K562 (cell line): ENCODE measurements around the gene COG4. TPM values are rescaled to one million over a fixed set of nuclear protein-coding genes. Genes with fewer than 3 reads are reported as not detected.
A peak's percentile ranks its signal among the peaks of the same experiment; 100 is the strongest.

Experiments
- ATAC-seq: fragments of 200-7000 bp; cut with Tn5 transposase; 3 replicates; pipeline ENCODE4 v1.9.1; 2020; ENCODE audit warnings: moderate library complexity
- BruUV-seq: library from RNA; stranded (reverse); fragments of 400-500 nt; replicated peaks from 2 replicates; lab custom pipeline; 2021; lab: Mats Ljungman, UMichigan
- CTCF ChIA-PET: fragments of 300-600 bp; formaldehyde crosslinking; extraction: SDS; loops from one replicate; lab custom pipeline; 2021; ENCODE audit warnings: low intra/inter-chr PET ratio; lab: Yijun Ruan, JAX
- POLR2A ChIA-PET: fragments of 300-600, 350-650 bp; sonication (Branson Sonifier 250); formaldehyde crosslinking; extraction: SDS; loops from one replicate; lab custom pipeline; 2021; ENCODE audit warnings: antibody characterized with exemption, inconsistent platforms; lab: Yijun Ruan, JAX
- DNase-seq, 4 experiments: peaks; one replicate each; pipeline versions ENCODE4 v3.0.0 to v3.0.0-alpha.2; 2011 to 2018; ENCODE audit warnings: low spot score in 3 of 4, mixed read lengths in 3 of 4; ENCODE audit errors: extremely low read depth in 1 of 4
- FAIRE-seq: peaks from 2 replicates; lab custom pipeline; 2011; peaks lifted over from hg19 to GRCh38; lab: Jason Lieb, UNC
- H2AFZ ChIP-seq: 2 replicates; pipeline ENCODE4 v1.6.0; 2011; ENCODE audit warnings: low read depth, low read length, control low read depth, inconsistent platforms
- H3K27ac ChIP-seq: fragments of 200-600 bp; 3 replicates; pipeline ENCODE4 v1.8.0; 2011; ENCODE audit warnings: low read depth, mild to moderate bottlenecking, control low read depth, inconsistent platforms, low read length, moderate library complexity, mixed read lengths; ENCODE audit errors: extremely low read depth
- H3K27me3 ChIP-seq, 2 experiments: fragments of 300-600 bp in 1 of 2; 2 replicates in 1 of 2; 3 replicates in 1 of 2; pipeline versions ENCODE4 v1.6.0 to v1.8.0; 2011; ENCODE audit warnings: inconsistent platforms in 2 of 2, low read length in 2 of 2, mild to moderate bottlenecking in 1 of 2, mixed read lengths in 1 of 2, moderate library complexity in 1 of 2; ENCODE audit not compliant: control insufficient read depth in 2 of 2, insufficient read depth in 2 of 2
- H3K36me3 ChIP-seq: fragments of 300-600 bp; 3 replicates; pipeline ENCODE4 v1.8.0; 2011; ENCODE audit warnings: mild to moderate bottlenecking, low read length, inconsistent platforms; ENCODE audit not compliant: control insufficient read depth, insufficient read depth
- H3K4me1 ChIP-seq, 2 experiments: fragments of 200-600 bp in 1 of 2; replicated peaks in 1 of 2; 2 replicates in 1 of 2; 3 replicates in 1 of 2; pipeline versions ENCODE4 v1.5.1 to v1.8.0; 2011; ENCODE audit warnings: inconsistent platforms in 2 of 2, low read length in 2 of 2, mild to moderate bottlenecking in 1 of 2, mixed read lengths in 1 of 2, moderate library complexity in 1 of 2; ENCODE audit not compliant: control insufficient read depth in 2 of 2, insufficient read depth in 2 of 2
- H3K4me2 ChIP-seq: 2 replicates; pipeline ENCODE4 v1.6.1; 2011; ENCODE audit warnings: low read length, control low read depth, inconsistent platforms, mixed read lengths; ENCODE audit not compliant: insufficient read depth
- H3K4me3 ChIP-seq: fragments of 200-600 bp; sonication (generic), shearing (Covaris generic); 2 replicates; pipeline ENCODE4 v1.5.1; 2016; ENCODE audit warnings: control low read depth, inconsistent platforms
- H3K79me2 ChIP-seq: fragments of 200-600 bp; 3 replicates; pipeline ENCODE4 v1.8.0; 2011; ENCODE audit warnings: low read length, inconsistent platforms; ENCODE audit not compliant: control insufficient read depth, insufficient read depth
- H3K9ac ChIP-seq, 2 experiments: 2 replicates each; pipeline versions ENCODE4 v1.6.0 to v1.6.1; 2011; ENCODE audit warnings: low read depth in 2 of 2, low read length in 2 of 2, control low read depth in 1 of 2, inconsistent platforms in 1 of 2, mild to moderate bottlenecking in 1 of 2, mixed read lengths in 1 of 2; ENCODE audit not compliant: insufficient read depth in 1 of 2
- H3K9me1 ChIP-seq: one replicate; pipeline ENCODE4 v1.6.0; 2011; ENCODE audit warnings: inconsistent platforms, mild to moderate bottlenecking, low read length, moderate library complexity; ENCODE audit not compliant: control insufficient read depth, insufficient read depth
- H3K9me3 ChIP-seq: replicated peaks from 2 replicates; pipeline ENCODE4 v1.5.1; 2011; ENCODE audit warnings: low read depth, low read length, inconsistent platforms; ENCODE audit not compliant: control insufficient read depth, insufficient read depth
- H4K20me1 ChIP-seq: replicated peaks from 2 replicates; pipeline ENCODE4 v1.6.1; 2011; ENCODE audit warnings: low read length, inconsistent platforms, mixed read lengths; ENCODE audit not compliant: control insufficient read depth, insufficient read depth
- BCOR ChIP-seq: fragments of 450-650 bp; IDR thresholded peaks from 2 replicates; pipeline ENCODE4 v1.6.1; 2016
- CAMTA2 ChIP-seq: fragments of 250-450 bp; sonication (Bioruptor Pico); conservative IDR thresholded peaks from 2 replicates; pipeline ENCODE4 v1.5.1; 2022
- KDM1A ChIP-seq, 2 experiments: fragments of 450-650 bp; IDR thresholded peaks; 2 replicates each; pipeline ENCODE4 v1.6.1; 2016; ENCODE audit warnings: mild to moderate bottlenecking in 2 of 2
- RBM25 ChIP-seq: fragments of 200-400 bp; formaldehyde crosslinking; IDR thresholded peaks from 2 replicates; pipeline ENCODE4 v1.6.1; 2018; ENCODE audit warnings: low read length, low read depth, moderate library complexity; ENCODE audit not compliant: severe bottlenecking
- ZBED1 ChIP-seq: IDR thresholded peaks from 2 replicates; pipeline ENCODE4 v1.6.1; 2014
- ZC3H4 ChIP-seq: sonication (generic); formaldehyde crosslinking; IDR thresholded peaks from 2 replicates; pipeline ENCODE4 v1.9.0; 2021; ENCODE audit warnings: missing genetic modification reagents, borderline replicate concordance
- ZNF121 ChIP-seq: sonication (generic); formaldehyde crosslinking; conservative IDR thresholded peaks from 2 replicates; pipeline ENCODE4 v1.8.0; 2022; ENCODE audit warnings: missing genetic modification reagents
- WGBS: fragments of 100-300 bp; shearing (Covaris generic); methylation state at CpG from one replicate; pipeline ENCODE4 v1.1.6; 2016; ENCODE audit warnings: low coverage, mixed read lengths; ENCODE audit not compliant: insufficient coverage; ENCODE audit errors: missing lambda C conversion rate; 5-methylcytosine and 5-hydroxymethylcytosine counted together
- in situ Hi-C: fragments of 300-500 bp; cut with MboI; formaldehyde crosslinking; loops from 4 replicates; pipeline ENCODE4 v1.15.0; 2018; ENCODE audit warnings: inconsistent platforms, mixed read lengths
- intact Hi-C: fragments of 100-400 bp; cut with micrococcal nuclease; formaldehyde crosslinking; loops from 2 replicates; pipeline ENCODE4 v1.14.2; 2022
- polyA plus RNA-seq, 8 experiments: library from polyadenylated mRNA; depleted of rRNA in 4 of 8; stranded (reverse) in 5 of 8; unstranded in 3 of 8; fragments of >200 nt; fragmentation: Nextera tagmentation in 2 of 8; fragmentation: Illumina TruSeq in 1 of 8; extraction: Ambion mirVana in 2 of 8; extraction: Trizol in 1 of 8; gene quantifications; 2 replicates each; pipeline versions ENCODE4 v1.2.1 to v1.2.3, GENCODE V29; 2011 to 2014; ENCODE audit warnings: inconsistent platforms in 1 of 8, missing spikeins in 1 of 8
- total RNA-seq, 7 experiments: library from RNA; depleted of rRNA in 6 of 7; stranded (reverse); fragments of >200 nt in 6 of 7; fragmentation: Illumina TruSeq in 2 of 7; extraction: Trizol in 2 of 7; gene quantifications; 2 replicates each; pipeline versions ENCODE4 v1.2.1 to v1.2.3, GENCODE V29; 2011 to 2021; ENCODE audit warnings: low replicate concordance in 1 of 7
- TF ChIP-seq, protein P1 (sequence below): sonication (generic); formaldehyde crosslinking; IDR thresholded peaks from 2 replicates; pipeline ENCODE4 v1.8.1; 2023; ENCODE audit warnings: missing genetic modification reagents, mild to moderate bottlenecking, borderline replicate concordance

COG4 gene
- total and polyA plus RNA-seq, 9 of the 15 experiments (the other 6 are each of a cell fraction or from before 2014, with no cell fraction given) = 13.7 to 73.9 (median 44.2) TPM

GRCh38 chr16:70465999-70466804 lies 57.2 kb downstream of the COG4 start (continued):
- TF ChIP-seq, protein P1, sequence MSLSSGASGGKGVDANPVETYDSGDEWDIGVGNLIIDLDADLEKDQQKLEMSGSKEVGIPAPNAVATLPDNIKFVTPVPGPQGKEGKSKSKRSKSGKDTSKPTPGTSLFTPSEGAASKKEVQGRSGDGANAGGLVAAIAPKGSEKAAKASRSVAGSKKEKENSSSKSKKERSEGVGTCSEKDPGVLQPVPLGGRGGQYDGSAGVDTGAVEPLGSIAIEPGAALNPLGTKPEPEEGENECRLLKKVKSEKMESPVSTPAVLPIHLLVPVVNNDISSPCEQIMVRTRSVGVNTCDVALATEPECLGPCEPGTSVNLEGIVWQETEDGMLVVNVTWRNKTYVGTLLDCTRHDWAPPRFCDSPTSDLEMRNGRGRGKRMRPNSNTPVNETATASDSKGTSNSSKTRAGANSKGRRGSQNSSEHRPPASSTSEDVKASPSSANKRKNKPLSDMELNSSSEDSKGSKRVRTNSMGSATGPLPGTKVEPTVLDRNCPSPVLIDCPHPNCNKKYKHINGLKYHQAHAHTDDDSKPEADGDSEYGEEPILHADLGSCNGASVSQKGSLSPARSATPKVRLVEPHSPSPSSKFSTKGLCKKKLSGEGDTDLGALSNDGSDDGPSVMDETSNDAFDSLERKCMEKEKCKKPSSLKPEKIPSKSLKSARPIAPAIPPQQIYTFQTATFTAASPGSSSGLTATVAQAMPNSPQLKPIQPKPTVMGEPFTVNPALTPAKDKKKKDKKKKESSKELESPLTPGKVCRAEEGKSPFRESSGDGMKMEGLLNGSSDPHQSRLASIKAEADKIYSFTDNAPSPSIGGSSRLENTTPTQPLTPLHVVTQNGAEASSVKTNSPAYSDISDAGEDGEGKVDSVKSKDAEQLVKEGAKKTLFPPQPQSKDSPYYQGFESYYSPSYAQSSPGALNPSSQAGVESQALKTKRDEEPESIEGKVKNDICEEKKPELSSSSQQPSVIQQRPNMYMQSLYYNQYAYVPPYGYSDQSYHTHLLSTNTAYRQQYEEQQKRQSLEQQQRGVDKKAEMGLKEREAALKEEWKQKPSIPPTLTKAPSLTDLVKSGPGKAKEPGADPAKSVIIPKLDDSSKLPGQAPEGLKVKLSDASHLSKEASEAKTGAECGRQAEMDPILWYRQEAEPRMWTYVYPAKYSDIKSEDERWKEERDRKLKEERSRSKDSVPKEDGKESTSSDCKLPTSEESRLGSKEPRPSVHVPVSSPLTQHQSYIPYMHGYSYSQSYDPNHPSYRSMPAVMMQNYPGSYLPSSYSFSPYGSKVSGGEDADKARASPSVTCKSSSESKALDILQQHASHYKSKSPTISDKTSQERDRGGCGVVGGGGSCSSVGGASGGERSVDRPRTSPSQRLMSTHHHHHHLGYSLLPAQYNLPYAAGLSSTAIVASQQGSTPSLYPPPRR = no peak
- peak; percentile 84 for TF ChIP-seq ZNF121

GRCh38 chr16:70463235-70463634 lies 60.1 kb downstream of the COG4 start:
- WGBS = 62% methylated on average over 2 of the region's 2 CpGs
- H2AFZ ChIP-seq = no peak overlapping the region
- no peaks in the 10 kb centered on the region for H3K9me1 ChIP-seq
- ChIA-PET POLR2A (interaction anchor here (0.6 to 1.8 kb wide), 2 partner anchors 9 to 16 kb away, joined by 3 to 6 read pairs; partner anchors contain the start of gene FCSK), CTCF (interaction anchor here (0.6 kb wide), 1 partner anchor 94 kb away, joined by 3 read pairs; no protein-coding TSS in a partner anchor)
- FAIRE-seq (no peak), DNase-seq (no peak), ATAC-seq (no peak)
- H4K20me1 ChIP-seq = no peaks in the 10 kb centered on the region
- H3K4me3 ChIP-seq = no peak overlapping the region
- intact Hi-C loops = no loop called here
- H3K9me3 ChIP-seq = no peaks in the 10 kb centered on the region
- no TSS peak for BruUV-seq
- H3K4me1 ChIP-seq = peaks cover 0 to 22% of the 10 kb centered on the region in 2 experiments; a peak in 3 of 5 replicates
- no peaks in the 10 kb centered on the region for H3K27me3 ChIP-seq
- H3K4me2 ChIP-seq = no peak overlapping the region
- in situ Hi-C loops = loop anchor here (10.0 kb wide), 1 partner anchor 68 kb away; no protein-coding TSS in a partner anchor
- no peaks in the 10 kb centered on the region for H3K79me2 ChIP-seq
- H3K27ac ChIP-seq = no peak overlapping the region
- H3K9ac ChIP-seq = no peak overlapping the region; a peak in 1 of 4 replicates
- peaks cover 10% of the 10 kb centered on the region; the same call in 1 of the 3 replicates for H3K36me3 ChIP-seq
- peak; percentile 68 for TF ChIP-seq BCOR
- TF ChIP-seq CAMTA2 (CRISPR knock-in tag) = no peak
- 0 out of 2 replicates have a peak, but pooled peaks have one; percentile 16 for TF ChIP-seq ZC3H4 (CRISPR knock-in tag)
- peak; percentile 59 for TF ChIP-seq RBM25
- 0 out of 4 replicates have a peak, but pooled peaks of 1 of the 2 experiments have one; percentile 24 for TF ChIP-seq KDM1A (IDR thresholded peaks at IDR 0.05)
- no peak for TF ChIP-seq ZBED1
